PC-3 (cell line): ENCODE measurements around the gene KIAA0513. TPM values are rescaled to one million over a fixed set of nuclear protein-coding genes. Genes with fewer than 3 reads are reported as not detected.

Experiments
- ATAC-seq: fragments of 200-7000 bp; cut with Tn5 transposase; 2 replicates; pipeline ENCODE4 v1.9.1; 2020; ENCODE audit warnings: mild to moderate bottlenecking, moderate library complexity
- BruUV-seq: library from RNA; stranded (reverse); fragments of 400-500 nt; replicated peaks from 2 replicates; lab custom pipeline; 2021; lab: Mats Ljungman, UMichigan
- CTCF ChIA-PET: fragments of 300-600 bp; sonication (Branson Sonifier 250); formaldehyde crosslinking; loops from one replicate; lab custom pipeline; 2022; ENCODE audit warnings: antibody characterized with exemption; lab: Charles Lee
- POLR2A ChIA-PET: fragments of 300-600 bp; sonication (Branson Sonifier 250); formaldehyde crosslinking; loops from one replicate; lab custom pipeline; 2022; ENCODE audit warnings: antibody characterized with exemption; ENCODE audit not compliant: unreplicated experiment; lab: Charles Lee
- DNase-seq: peaks from one replicate; pipeline ENCODE4 v3.0.0-alpha.2; 2015
- H2AFZ ChIP-seq: fragments of 300-600 bp; sonication (generic); 2 replicates; pipeline ENCODE4 v1.6.0; 2016; ENCODE audit warnings: antibody characterized with exemption, low read length
- H3F3A ChIP-seq: fragments of 300-600 bp; sonication (generic); one replicate; pipeline ENCODE4 v1.6.0; 2017; ENCODE audit warnings: antibody characterized with exemption, low read length, control low read depth, mild to moderate bottlenecking; ENCODE audit not compliant: unreplicated experiment
- H3K27ac ChIP-seq: fragments of 300-600 bp; sonication (generic); 2 replicates; pipeline ENCODE4 v1.5.1; 2016; ENCODE audit warnings: mild to moderate bottlenecking, low read length
- H3K27me3 ChIP-seq: fragments of 300-600 bp; sonication (generic); 2 replicates; pipeline ENCODE4 v1.6.1; 2016; ENCODE audit warnings: low read length, mixed read lengths
- H3K36me3 ChIP-seq: fragments of 300-600 bp; sonication (generic); 2 replicates; pipeline ENCODE4 v1.6.1; 2016; ENCODE audit warnings: low read depth, mixed run types, low read length, mixed read lengths
- H3K4me1 ChIP-seq: fragments of 300-600 bp; sonication (generic); 2 replicates; pipeline ENCODE4 v1.5.1; 2016; ENCODE audit warnings: low read length; ENCODE audit not compliant: insufficient read depth
- H3K4me2 ChIP-seq: fragments of 300-600 bp; sonication (generic); 2 replicates; pipeline ENCODE4 v1.6.0; 2016; ENCODE audit warnings: low read length
- H3K4me3 ChIP-seq: fragments of 300-600 bp; sonication (generic); 2 replicates; pipeline ENCODE4 v1.5.1; 2016; ENCODE audit warnings: mild to moderate bottlenecking, low read length, mixed read lengths
- H3K79me2 ChIP-seq: fragments of 300-600 bp; sonication (generic); 2 replicates; pipeline ENCODE4 v1.6.1; 2017; ENCODE audit warnings: low read length, mixed read lengths
- H3K9ac ChIP-seq: fragments of 300-600 bp; sonication (generic); 2 replicates; pipeline ENCODE4 v1.6.0; 2016; ENCODE audit warnings: mild to moderate bottlenecking, low read length
- H3K9me2 ChIP-seq: fragments of 300-600 bp; sonication (generic); replicated peaks from 2 replicates; pipeline ENCODE4 v1.6.1; 2016; ENCODE audit warnings: mixed run types, low read length, mixed read lengths
- H3K9me3 ChIP-seq: fragments of 300-600 bp; sonication (generic); 2 replicates; pipeline ENCODE4 v1.6.1; 2016; ENCODE audit warnings: low read length, mixed read lengths
- H4K20me1 ChIP-seq: fragments of 300-600 bp; sonication (generic); 2 replicates; pipeline ENCODE4 v1.6.1; 2016; ENCODE audit warnings: low read length, mixed read lengths
- CTCF ChIP-seq: fragments of 300-600 bp; sonication (generic); conservative IDR thresholded peaks from 2 replicates; pipeline ENCODE4 v1.5.1; 2017; ENCODE audit warnings: antibody characterized with exemption, low read depth, mild to moderate bottlenecking, low read length
- EZH2 ChIP-seq: fragments of 300-600 bp; sonication (generic); IDR thresholded peaks from one replicate; pipeline ENCODE4 v1.6.1; 2017; ENCODE audit warnings: antibody characterized with exemption, mild to moderate bottlenecking, low read length; ENCODE audit not compliant: unreplicated experiment
- EZH2phosphoT487 ChIP-seq: fragments of 300-600 bp; sonication (generic); IDR thresholded peaks from 2 replicates; pipeline ENCODE4 v1.6.1; 2018; ENCODE audit warnings: mild to moderate bottlenecking, antibody characterized with exemption, low read length, borderline replicate concordance
- intact Hi-C: fragments of 100-400 bp; cut with micrococcal nuclease; formaldehyde crosslinking; loops from 2 replicates; pipeline ENCODE4 v1.9.0; 2023
- total RNA-seq: library from RNA; depleted of rRNA; stranded (reverse); fragments of >200 nt; gene quantifications from 2 replicates; pipeline ENCODE4 v1.2.3, GENCODE V29; 2014

Gene KIAA0513
- total RNA-seq, 1 experiment from 2014 or later: 7.8 TPM

DNA sequence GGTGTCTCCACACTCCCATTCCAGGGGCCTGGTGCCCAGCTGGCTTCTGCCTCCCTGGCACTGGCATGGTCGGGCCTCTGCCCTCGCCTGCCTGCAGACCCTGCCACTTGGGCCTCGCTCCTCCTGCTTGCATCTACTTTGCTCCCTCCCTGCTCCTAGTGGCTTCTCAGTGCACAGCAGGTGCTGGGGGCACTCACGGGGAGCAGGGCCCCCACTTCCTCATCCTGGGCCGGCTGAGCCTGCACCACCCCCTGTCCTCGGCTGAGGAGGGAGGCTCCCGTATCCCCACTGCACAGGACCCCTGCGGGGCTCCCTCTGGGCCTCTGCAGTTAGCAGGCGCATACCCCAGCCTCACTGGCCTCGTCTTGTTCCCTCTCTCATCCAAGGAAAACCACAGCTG, 49.4 kb downstream of the KIAA0513 start:
- H3K9me3 ChIP-seq: no peaks in the 10 kb centered on the region
- no peak for TF ChIP-seq EZH2
- TF ChIP-seq EZH2phosphoT487: no peak
- TF ChIP-seq CTCF: no peak
- H3K27ac ChIP-seq: no peak overlapping the region
- ChIA-PET CTCF (no interaction called here), POLR2A (no interaction called here)
- BruUV-seq: no TSS peak
- no peaks in the 10 kb centered on the region for H3K79me2 ChIP-seq
- no peaks in the 10 kb centered on the region for H3K27me3 ChIP-seq
- no peak overlapping the region for H3K9ac ChIP-seq
- DNase-seq (no peak), ATAC-seq (no peak)
- H3F3A ChIP-seq: no peaks in the 10 kb centered on the region
- no peaks in the 10 kb centered on the region for H3K9me2 ChIP-seq
- H3K4me3 ChIP-seq: no peak overlapping the region
- intact Hi-C loops: no loop called here
- H3K36me3 ChIP-seq: no peaks in the 10 kb centered on the region
- H3K4me2 ChIP-seq: no peak overlapping the region
- no peaks in the 10 kb centered on the region for H4K20me1 ChIP-seq
- no peak overlapping the region for H2AFZ ChIP-seq
- H3K4me1 ChIP-seq: no peaks in the 10 kb centered on the region

GRCh38 chr16:85077576-85078125, 50.1 kb downstream of the KIAA0513 start:
- ATAC-seq (no peak), DNase-seq (no peak)
- Histone ChIP-seq H3K27me3 (no peaks in the 10 kb centered on the region), H3F3A (no peaks in the 10 kb centered on the region), H3K9ac (no peak overlapping the region), H3K36me3 (no peaks in the 10 kb centered on the region), H3K4me3 (no peak overlapping the region), H2AFZ (no peak overlapping the region), H3K27ac (no peak overlapping the region), H3K4me1 (no peaks in the 10 kb centered on the region), H4K20me1 (no peaks in the 10 kb centered on the region), H3K9me3 (no peaks in the 10 kb centered on the region), H3K4me2 (no peak overlapping the region), H3K9me2 (no peaks in the 10 kb centered on the region), H3K79me2 (no peaks in the 10 kb centered on the region)
- TF ChIP-seq CTCF: no peak
- no peak for TF ChIP-seq EZH2phosphoT487
- TF ChIP-seq EZH2: no peak
- intact Hi-C loops: no loop called here
- ChIA-PET POLR2A (no interaction called here), CTCF (no interaction called here)
- BruUV-seq: no TSS peak

DNA sequence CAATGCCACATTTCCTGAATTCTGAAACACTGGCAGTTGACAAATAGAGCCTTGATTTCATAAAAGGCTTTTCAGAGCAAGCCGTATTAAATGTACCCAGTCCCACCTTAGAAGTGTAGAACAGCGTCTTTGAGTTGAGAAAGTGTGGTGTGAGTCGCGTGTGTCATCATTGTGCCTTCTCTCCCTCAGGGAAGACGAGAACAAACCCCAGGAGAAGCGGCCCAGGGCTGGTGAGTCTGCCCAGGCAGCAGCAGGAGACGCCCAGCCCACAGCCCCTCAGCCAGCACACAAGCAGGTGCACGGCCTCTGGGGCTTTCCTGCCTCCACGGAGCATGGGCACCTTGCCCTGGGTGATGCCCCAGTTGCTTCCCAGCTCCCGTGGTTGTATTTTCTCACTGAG, 50.6 kb downstream of the KIAA0513 start:
- ChIA-PET POLR2A (no interaction called here), CTCF (no interaction called here)
- no peaks in the 10 kb centered on the region for H3K9me2 ChIP-seq
- H3K27ac ChIP-seq: no peak overlapping the region
- H3K27me3 ChIP-seq: no peaks in the 10 kb centered on the region
- intact Hi-C loops: no loop called here
- no peak overlapping the region for H3K9ac ChIP-seq
- no peak overlapping the region for H3K4me3 ChIP-seq
- H3K4me1 ChIP-seq: no peaks in the 10 kb centered on the region
- H4K20me1 ChIP-seq: no peaks in the 10 kb centered on the region
- TF ChIP-seq EZH2phosphoT487 (no peak), CTCF (no peak), EZH2 (no peak)
- ATAC-seq: no peak
- no peaks in the 10 kb centered on the region for H3K79me2 ChIP-seq
- no peaks in the 10 kb centered on the region for H3K36me3 ChIP-seq
- no peaks in the 10 kb centered on the region for H3F3A ChIP-seq
- DNase-seq: no peak
- no TSS peak for BruUV-seq
- H3K4me2 ChIP-seq: no peak overlapping the region
- H3K9me3 ChIP-seq: no peaks in the 10 kb centered on the region
- H2AFZ ChIP-seq: no peak overlapping the region
